Measurements from ENCODE around the gene TNFSF18. TPM values are rescaled to one million over a fixed set of nuclear protein-coding genes. Genes with fewer than 3 reads are reported as not detected.

Gene TNFSF18
- total and polyA plus RNA-seq, 2 donors (not counting 1 experiment from before 2014, with no cell fraction given) = not detected

DNA sequence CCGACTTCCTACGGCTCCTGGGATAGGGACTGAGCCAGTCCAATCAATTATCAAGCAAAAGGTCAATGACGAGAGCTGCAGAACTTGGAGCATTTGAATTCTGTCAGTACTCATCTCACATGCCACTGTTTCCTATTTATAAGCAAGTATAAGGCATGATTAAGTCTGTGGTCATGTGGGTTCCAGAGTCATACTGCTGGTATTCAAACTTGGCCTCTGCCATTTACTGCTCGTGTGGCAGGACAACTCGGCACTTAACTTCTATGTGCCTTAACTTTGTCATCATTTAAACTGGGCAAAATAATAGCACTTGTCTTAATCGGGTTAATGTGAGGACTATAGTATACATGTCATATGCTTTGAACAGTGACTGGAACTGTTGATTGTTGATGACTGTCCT, 44.9 kb upstream of the TNFSF18 start:
- H3K27ac Mint-ChIP-seq = no peak overlapping the region
- POLR2A ChIA-PET = no interaction called here

DNA sequence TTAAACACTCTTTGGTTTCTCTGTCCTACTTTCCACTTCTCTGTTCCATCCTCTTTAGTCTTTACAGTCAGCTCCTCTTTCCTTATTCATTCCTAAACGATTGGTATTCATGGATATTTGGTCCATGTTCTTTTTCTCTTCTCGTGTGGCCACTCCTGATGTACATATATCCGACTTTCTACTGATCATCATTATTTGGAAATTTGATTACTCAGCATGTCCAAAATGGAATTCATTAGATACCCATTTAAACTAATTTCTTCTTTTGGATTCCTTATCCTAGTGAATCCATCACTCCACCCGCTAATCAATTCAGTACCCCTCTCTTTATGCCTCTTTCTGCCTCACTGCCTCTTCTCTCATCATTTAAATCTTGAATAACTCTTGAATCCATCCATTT, 43.8 kb upstream of the TNFSF18 start:
- no peak overlapping the region for H3K4me3 Mint-ChIP-seq

More for the DNA sequence above, 44.9 kb upstream of the TNFSF18 start:
- H3K9me3 Mint-ChIP-seq (ENCODE audit: insufficient read depth) = no peaks in the 10 kb centered on the region
- H3K4me1 Mint-ChIP-seq = peaks cover 2% of the 10 kb centered on the region
- Histone ChIP-seq H3K79me2 (ENCODE audit: control insufficient read depth, insufficient read depth, low read length) (no peaks in the 10 kb centered on the region), H3K36me3 (replicated peaks in 1 of 2; ENCODE audit: control extremely low read depth in 1 of 2, control insufficient read depth in 1 of 2, extremely low read depth in 1 of 2, insufficient read depth in 2 of 2, low read length in 1 of 2) (no peaks in the 10 kb centered on the region), H3K4me1 (ENCODE audit: control insufficient read depth in 2 of 2, insufficient read depth in 2 of 2, low read length in 2 of 2) (no peaks in the 10 kb centered on the region), H3K4me3 (ENCODE audit: control extremely low read depth in 1 of 5, extremely low read depth in 1 of 5, insufficient read depth in 1 of 5, low read depth in 2 of 5, low read length in 4 of 5) (no peak overlapping the region), H3K9ac (ENCODE audit: low read length) (no peak overlapping the region), H3K27me3 (replicated peaks in 1 of 4; ENCODE audit: control extremely low read depth in 1 of 4, control insufficient read depth in 3 of 4, insufficient read depth in 4 of 4, low read length in 3 of 4) (no peaks in the 10 kb centered on the region), H3K9me3 (ENCODE audit: control extremely low read depth in 1 of 3, control insufficient read depth in 2 of 3, insufficient read depth in 1 of 3, low read length in 2 of 3) (no peaks in the 10 kb centered on the region), H2AFZ (ENCODE audit: insufficient read depth, low read depth, low read length, poor library complexity, severe bottlenecking) (no peak overlapping the region), H4K20me1 (ENCODE audit: control insufficient read depth, insufficient read depth, low read length, poor library complexity, severe bottlenecking) (no peaks in the 10 kb centered on the region), H3K4me2 (replicated peaks; ENCODE audit: low read depth, low read length, poor library complexity, severe bottlenecking) (no peak overlapping the region), H3K27ac (ENCODE audit: low read length in 2 of 2) (no peak overlapping the region)
- H3K27me3 Mint-ChIP-seq = no peaks in the 10 kb centered on the region
- TF ChIP-seq, protein P1, sequence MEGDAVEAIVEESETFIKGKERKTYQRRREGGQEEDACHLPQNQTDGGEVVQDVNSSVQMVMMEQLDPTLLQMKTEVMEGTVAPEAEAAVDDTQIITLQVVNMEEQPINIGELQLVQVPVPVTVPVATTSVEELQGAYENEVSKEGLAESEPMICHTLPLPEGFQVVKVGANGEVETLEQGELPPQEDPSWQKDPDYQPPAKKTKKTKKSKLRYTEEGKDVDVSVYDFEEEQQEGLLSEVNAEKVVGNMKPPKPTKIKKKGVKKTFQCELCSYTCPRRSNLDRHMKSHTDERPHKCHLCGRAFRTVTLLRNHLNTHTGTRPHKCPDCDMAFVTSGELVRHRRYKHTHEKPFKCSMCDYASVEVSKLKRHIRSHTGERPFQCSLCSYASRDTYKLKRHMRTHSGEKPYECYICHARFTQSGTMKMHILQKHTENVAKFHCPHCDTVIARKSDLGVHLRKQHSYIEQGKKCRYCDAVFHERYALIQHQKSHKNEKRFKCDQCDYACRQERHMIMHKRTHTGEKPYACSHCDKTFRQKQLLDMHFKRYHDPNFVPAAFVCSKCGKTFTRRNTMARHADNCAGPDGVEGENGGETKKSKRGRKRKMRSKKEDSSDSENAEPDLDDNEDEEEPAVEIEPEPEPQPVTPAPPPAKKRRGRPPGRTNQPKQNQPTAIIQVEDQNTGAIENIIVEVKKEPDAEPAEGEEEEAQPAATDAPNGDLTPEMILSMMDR (IDR thresholded peaks at IDR 0.05) = no peak
- no peak for TF ChIP-seq EZH2 (IDR thresholded peaks at IDR 0.05; ENCODE audit: borderline replicate concordance, insufficient read depth, low read depth, low read length, poor library complexity, severe bottlenecking)
- H3K4me3 Mint-ChIP-seq = no peak overlapping the region
- DNase-seq (no peak), ATAC-seq (ENCODE audit: low read depth) (no peak)
- intact Hi-C loops (cut with micrococcal nuclease) = no loop called here
- CTCF ChIA-PET = no interaction called here
- WGBS (ENCODE audit: insufficient coverage) = 80% methylated on average over 5 of the region's 6 CpGs

More for the DNA sequence above, 43.8 kb upstream of the TNFSF18 start:
- no peaks in the 10 kb centered on the region for H3K9me3 ChIP-seq (ENCODE audit: control extremely low read depth in 1 of 3, control insufficient read depth in 2 of 3, insufficient read depth in 1 of 3, low read length in 2 of 3)
- TF ChIP-seq EZH2 (IDR thresholded peaks at IDR 0.05; ENCODE audit: borderline replicate concordance, insufficient read depth, low read depth, low read length, poor library complexity, severe bottlenecking) = no peak
- TF ChIP-seq, protein P1 (IDR thresholded peaks at IDR 0.05) = no peak
- H3K79me2 ChIP-seq (ENCODE audit: control insufficient read depth, insufficient read depth, low read length) = no peaks in the 10 kb centered on the region
- Mint-ChIP-seq H3K27me3 (no peaks in the 10 kb centered on the region), H3K4me1 (peaks cover 2% of the 10 kb centered on the region), H3K27ac (no peak overlapping the region), H3K9me3 (ENCODE audit: insufficient read depth) (no peaks in the 10 kb centered on the region)
- no peaks in the 10 kb centered on the region for H3K4me1 ChIP-seq (ENCODE audit: control insufficient read depth in 2 of 2, insufficient read depth in 2 of 2, low read length in 2 of 2)
- no peak overlapping the region for H3K27ac ChIP-seq (ENCODE audit: low read length in 2 of 2)
- H2AFZ ChIP-seq (ENCODE audit: insufficient read depth, low read depth, low read length, poor library complexity, severe bottlenecking) = no peak overlapping the region
- no peaks in the 10 kb centered on the region for H3K27me3 ChIP-seq (replicated peaks in 1 of 4; ENCODE audit: control extremely low read depth in 1 of 4, control insufficient read depth in 3 of 4, insufficient read depth in 4 of 4, low read length in 3 of 4)
- ChIA-PET POLR2A (no interaction called here), CTCF (no interaction called here)
- ATAC-seq (ENCODE audit: low read depth) (no peak), DNase-seq (no peak)
- intact Hi-C loops (cut with micrococcal nuclease) = no loop called here
- no peak overlapping the region for H3K9ac ChIP-seq (ENCODE audit: low read length)
- H3K4me2 ChIP-seq (replicated peaks; ENCODE audit: low read depth, low read length, poor library complexity, severe bottlenecking) = no peak overlapping the region
- no peaks in the 10 kb centered on the region for H3K36me3 ChIP-seq (replicated peaks in 1 of 2; ENCODE audit: control extremely low read depth in 1 of 2, control insufficient read depth in 1 of 2, extremely low read depth in 1 of 2, insufficient read depth in 2 of 2, low read length in 1 of 2)
- 93% methylated on average over 4 of the region's 4 CpGs for whole genome bisulfite sequencing (ENCODE audit: insufficient coverage)
- no peak overlapping the region for H3K4me3 ChIP-seq (ENCODE audit: control extremely low read depth in 1 of 5, extremely low read depth in 1 of 5, insufficient read depth in 1 of 5, low read depth in 2 of 5, low read length in 4 of 5)
- H4K20me1 ChIP-seq (ENCODE audit: control insufficient read depth, insufficient read depth, low read length, poor library complexity, severe bottlenecking) = no peaks in the 10 kb centered on the region
